Stromal cell of bone marrow (primary cell): ENCODE results near the gene NTN1.

Source experiments
- DNase-seq: peaks from one replicate; pipeline ENCODE4 v3.0.0-alpha.2; 2012; ENCODE audit warnings: low read depth

The NTN1 gene

DNA sequence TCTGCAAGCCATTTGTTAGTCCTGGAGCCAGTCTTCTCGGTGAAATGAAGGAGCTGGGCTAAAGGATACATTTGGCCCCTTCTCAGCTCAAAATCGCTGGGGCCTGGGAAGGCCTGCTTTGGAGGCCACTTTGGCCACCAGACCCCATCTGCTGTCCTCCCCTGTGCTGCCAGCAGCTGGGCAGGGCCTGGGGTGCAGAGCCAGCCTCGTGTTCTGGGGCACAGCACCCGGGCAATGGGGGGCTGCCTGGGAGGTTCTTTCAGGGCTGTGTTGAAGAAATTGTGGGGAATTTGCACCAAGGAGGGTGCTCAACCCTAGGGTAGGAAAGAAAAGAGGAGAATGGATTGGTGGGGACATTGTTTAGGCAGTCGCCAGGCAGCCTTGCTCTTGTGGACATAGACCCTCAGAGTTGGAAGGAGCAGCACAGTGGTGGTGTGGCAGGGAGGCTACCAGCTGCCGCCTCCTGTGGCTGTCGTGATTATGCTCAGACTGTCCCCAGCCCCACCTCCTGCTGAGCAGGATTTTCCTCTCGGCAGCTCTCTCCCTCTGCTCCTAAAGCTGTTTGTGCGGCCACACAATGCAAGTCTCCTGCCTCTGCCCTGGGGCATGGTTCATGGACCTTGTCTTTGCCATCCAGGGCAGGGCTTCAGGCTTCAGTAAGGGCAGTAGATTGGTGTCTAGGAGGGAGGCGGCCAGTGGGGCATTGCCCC is 174.8 kb downstream of the NTN1 start:
- no peak for DNase-seq

DNA sequence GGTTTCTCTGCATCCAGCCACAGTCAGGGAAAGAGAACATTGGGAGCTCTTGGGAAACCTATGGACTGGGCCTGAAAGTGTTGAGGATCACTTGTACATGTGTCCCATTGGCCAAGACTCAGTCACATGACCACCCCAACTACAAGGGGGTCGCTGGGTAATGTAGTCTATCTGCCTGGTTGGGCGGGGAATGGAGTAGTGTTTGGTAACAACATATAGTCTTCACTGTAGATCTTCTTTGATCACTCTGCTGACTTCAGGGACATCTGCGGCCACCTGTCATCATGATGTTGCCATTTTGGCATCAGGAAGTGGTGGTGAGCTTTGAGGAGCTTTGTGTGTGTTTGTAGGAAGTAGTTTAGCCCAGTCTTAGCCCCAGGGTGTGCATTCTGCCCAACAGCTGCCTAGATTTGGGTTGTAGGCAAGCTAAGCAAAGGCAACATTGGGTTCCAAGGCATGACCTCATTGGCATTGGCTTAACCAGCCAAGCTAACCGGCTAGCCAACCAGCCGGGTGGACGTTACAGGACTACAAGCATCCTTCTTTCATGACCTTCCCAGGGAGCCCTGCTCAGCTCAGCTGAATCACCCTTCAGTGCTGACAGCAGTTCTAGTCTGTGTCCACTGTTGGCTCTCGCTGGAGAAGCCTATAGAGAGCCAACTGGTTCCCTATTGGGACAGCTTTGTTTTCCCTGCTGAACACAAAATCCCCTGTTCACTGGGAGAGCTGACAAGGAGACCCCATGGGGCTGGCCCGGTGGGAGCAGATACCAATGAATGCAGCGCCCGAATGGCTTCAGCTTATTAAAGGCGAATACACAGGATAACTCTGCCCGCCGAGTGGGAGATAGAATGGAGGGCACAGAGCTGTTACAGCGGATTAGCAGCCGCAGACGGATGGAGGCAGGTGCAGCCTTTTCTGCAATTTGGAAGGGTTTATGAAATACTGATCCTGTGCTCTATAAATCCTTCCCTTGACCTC is 178.6 kb downstream of the NTN1 start:
- no peak for DNase-seq

DNA sequence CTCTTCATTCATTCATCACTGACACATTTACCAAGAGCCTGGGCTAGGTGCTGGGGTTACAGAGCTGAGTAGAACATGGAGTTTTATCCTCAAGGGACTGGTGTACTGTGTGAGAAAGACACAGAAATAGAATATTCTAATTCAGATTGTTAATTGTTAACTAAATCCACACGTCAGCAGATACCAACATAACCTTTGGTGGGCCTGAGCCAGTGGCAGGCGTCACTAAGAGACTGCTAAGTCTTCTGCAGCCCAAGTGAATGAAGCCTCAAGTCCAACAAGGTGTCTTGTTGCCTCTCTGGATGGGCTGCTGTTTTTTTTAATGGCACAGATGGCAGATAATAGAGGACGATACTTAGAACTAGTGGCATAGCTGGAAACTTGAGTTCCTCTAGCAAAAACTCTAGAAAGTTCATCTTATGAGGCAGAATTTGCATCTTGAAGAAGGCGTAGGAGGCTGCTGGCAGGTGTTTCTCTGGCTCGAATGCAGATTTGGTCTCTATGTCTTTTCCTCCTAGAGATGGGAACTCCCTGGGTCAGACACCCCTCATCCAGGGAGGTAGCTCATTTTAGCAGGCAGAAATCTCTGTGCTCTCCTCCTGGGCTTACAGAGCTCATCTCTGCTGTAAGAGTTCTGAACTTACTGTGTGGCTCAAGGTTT is 179.5 kb downstream of the NTN1 start:
- no peak for DNase-seq

DNA sequence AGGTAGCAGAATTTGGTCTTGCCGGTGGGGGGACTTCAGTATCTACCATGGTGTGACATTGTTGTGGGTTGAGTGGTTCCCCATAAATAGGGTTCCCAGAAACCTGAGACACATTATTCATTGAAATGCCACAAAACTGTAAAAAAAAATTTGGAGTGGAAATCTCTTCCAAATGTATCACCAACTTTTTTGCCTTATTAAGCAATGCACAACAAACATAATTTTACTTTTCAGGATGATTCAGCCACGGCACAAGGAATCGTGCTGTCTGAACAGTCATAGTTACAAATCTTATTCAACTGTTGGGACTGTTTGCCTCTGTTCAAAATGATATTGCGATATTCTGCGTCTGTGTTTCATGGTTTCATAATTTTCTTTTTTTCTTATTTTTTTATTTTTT is 181.2 kb downstream of the NTN1 start:
- peak; percentile 14 for DNase-seq

DNA sequence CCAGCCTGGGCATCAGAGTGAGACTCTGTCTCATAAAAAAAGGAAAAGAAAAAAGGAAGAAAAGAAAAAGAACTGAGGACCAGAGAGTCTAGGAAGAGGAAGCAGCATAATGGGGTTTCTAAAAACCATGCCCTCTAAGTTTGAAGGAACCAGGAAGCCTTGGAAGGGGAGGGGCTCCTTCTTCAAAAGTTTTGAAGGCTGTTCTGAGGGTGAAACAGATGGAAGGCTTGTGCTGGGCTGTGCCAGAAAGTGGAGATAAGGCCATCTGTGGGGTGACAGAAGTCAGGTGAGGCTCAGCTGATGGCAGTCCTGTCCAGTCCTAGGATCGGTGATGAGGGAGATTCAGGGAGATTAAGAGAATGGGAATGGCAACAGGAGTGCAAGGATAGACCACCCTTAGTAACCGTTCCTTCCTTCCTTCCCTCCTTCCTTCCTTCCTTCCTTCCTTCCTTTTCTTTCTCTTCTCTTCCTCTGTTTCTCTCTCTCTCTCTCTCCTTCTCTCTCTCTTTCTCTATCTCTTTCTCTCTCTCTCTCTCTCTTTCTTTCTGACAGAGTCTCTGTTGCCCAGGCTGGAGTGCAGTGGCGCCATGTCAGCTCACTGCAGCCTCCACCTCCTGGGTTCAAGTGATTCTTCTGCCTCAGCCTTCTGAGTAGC is 182.6 kb downstream of the NTN1 start:
- DNase-seq = no peak

DNA sequence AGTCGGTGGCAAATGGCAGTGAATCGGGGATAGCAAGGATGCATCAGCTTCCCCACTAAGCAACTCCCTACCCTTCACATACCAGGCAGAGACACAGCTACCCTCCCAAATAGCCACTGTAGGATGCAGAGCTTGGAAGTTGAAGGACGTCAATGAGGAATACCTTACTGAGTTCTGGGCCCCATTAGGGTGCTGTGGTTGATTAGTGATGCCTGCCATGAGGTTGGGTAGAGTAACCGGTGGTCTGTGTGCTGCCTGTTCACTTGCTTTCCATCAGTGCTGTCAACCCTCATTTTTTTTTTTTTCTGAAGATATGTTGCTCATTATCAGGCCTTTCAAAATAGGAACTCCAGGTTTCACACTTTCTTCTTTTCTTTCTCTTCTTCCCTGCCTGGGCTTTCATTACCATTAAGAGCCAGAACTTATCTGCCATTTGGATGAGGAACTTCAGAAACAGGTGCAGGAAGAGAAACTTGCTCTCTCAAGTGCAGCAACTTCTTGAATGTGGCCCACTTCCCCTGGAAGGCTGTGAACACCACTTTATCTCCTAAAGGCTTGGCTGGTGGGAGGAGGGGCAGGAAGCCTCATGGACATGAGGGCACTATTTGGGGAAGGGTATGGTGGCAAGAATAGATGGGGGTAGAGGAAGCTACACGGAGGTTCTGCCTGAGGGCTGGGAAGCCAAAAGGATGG is 183.5 kb downstream of the NTN1 start:
- DNase-seq = no peak

DNA sequence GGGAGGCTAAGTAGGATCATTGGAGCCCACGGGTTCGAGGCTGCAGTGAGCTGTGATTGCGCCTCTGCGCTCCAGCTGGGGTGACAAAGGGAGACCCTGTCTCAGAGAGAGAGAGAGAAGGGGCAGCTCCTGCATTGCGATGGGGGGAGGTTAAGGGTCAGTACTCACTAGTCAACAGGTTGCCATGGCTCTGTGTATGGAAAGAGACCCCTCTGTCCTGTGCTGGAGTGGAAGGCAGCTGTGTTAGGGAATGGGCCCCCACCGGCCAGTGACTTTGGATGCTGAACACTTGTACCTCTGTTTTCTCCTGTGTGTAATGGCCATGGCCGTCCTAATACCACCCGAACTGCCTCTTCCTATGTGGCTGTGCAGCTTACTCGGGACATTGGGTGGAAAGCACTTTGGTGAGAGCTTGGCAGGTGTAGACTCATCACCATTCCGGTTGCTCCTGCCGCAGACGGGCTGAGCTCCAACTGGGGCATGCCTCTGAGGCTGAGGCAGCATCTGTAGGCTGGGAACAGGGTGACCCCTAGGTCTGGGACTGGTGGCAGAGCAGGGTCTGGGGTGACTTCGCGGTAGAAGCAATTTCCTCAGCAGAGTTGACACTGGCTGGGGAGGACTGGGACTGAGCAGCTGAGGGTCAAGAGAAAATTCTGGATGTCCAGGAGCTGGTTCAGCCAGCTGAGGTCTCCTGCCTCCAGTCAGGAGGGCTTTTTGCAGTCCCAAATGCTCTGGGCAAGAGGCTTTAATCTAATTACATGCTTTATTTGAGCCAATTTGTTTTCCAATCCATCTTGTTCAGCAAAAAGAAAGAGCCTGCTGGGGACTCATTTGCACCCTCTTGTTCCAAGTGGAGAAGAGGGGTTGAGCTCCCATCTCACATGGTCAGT is 184.5 kb downstream of the NTN1 start:
- DNase-seq = no peak

DNA sequence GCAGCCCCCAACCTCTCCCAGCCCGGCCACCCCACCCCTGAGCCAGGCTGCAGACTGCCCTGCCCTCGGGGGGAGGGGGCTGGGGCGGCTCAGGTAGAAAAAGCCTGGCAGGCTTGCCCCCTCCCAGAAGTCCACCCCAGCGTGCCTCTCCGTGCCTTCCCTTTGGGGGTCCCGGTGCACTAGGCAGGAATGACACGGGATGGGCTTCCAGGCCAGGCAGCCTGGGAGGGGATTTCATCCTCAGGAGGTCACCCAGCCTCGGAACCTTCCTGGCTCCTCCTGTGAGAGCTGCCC is 185.0 kb downstream of the NTN1 start:
- no peak for DNase-seq

DNA sequence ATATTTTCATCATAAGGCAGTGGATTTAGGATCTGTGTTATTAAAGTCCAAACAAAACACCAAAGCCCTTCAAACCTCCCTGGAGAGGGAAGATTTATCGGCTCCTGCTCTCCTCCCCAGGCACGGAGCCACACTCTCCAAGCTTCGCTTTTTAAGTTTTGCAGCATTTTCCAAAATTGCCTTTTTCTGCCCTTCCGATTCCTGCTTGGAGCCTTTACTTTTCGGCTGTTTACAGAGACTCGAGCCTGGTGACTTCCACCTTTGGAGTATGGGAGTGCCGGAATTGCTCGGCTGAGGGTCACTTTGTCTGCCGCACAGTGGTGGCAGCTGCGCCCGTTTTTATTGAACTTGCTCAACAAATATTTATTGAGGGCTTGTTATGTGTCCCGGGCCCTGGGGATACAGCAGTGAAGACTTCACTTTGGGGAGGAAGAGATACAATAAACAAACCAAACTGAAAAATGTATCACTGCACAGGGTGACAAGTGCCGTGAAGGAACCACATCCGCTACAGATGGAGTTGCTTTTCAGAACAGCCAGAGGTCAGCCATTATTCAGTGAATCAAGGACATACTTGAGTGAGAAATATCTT is 185.5 kb downstream of the NTN1 start:
- DNase-seq = no peak

DNA sequence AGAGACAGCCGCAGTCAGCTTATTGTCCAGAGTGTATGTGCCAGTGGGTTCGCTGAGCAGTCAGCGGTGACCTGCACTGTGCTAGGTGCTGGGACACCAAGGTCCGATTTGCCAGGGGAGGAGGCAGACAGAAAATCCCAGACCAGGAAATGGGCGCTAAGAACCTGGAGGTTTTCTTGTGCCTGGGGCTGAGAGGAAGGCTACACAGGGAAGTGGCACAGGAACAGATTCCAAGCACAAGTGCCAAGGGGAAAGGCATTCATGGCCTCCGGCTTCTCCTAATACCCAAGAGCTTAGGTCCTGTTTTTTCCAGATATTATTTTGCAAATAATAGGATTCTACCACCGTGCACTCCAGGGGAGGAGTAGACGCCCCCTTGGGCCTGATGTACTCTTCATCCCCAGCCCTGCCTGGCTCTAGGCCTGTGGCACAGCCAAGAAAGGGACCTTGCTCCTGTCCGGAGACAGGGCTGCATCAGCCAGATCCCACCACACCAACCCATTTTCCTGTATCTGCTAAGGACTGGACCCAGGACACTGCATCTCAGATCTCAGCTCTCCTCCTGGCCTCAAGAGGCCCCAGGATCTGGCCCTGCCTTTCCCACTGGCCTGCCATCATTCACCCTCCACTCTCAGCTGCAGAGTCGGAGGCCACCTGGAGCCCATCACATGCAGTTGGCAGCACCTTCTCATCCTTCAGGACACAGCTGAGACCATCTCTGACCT is 187.2 kb downstream of the NTN1 start:
- DNase-seq = no peak

DNA sequence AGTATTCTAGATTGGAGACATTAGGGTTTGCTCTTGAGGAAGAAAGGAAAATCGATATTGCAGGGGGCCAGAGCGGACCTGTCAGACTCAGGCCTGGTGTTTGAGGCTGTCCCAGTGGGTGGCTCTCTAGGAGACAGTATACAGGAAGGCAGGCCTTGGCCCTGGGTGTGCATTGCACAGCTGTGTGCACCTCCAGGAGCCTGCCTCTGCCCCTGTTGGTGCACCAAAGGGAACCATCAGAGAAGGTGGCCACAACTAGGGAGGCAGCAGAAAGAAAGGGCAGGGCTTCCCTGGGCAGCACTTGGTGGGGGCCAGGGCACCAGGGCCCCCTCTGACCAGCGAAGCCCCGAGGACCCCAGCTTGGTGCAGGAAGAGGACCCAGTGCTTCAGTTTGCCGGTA is 188.0 kb downstream of the NTN1 start:
- DNase-seq = no peak

DNA sequence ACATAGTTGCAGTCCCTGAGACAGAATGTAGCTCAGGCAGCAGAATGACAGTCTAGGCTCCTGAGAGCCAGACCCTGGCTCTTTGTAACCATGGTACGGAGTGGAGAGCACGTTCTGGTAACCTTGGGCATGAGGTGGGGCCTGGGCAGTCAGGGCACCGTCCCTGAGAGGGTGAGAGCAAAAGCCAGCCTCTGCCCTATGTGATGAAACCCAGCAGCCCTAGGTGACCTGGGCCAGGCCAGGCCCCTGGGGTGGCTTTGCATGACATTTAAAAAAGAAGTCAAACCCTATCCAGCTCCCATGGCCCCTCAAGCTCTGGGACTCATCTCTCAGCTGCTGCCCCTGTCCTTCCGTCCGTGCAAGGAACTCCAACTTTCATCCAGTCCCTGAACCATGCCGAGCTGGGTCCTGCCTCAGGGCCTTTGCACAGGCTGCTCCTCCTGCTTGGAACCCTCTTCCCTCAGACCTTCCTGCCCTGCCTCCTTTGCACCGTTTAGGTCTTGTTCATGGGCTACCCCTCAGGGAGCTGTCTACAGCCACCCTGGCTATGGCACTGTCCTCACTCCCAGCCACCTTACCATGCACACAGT is 188.6 kb downstream of the NTN1 start:
- DNase-seq = no peak

DNA sequence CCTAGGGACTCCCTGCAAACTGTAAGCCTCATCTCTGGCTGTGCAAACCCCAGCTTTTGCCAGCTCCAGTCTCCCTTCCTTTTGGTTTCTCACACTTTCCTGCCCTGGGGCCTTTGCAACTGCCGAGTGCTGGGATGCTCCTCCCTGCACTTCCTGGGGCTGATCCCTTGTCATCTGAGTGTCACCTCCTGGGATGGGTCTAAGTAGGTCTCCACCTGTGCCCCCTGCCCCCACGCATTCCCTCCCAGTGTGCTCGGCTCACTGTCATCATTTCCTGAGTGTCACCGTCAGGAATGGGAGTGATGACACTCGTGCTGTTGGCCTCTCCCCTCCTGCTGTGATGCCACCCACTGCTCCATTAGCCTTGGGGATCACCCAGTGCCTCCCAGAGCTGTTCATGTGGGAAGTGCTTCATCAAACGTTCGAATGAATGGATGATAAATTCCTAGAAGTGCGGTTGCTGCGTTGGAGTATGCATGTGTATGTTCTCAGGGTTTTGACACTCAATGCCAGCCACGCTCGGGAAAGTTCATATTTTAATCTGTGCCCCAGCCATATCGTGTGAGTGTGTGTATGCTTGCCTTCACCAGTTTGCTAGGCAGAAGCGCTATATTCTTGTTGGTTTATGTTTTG is 189.9 kb downstream of the NTN1 start:
- DNase-seq = no peak

DNA sequence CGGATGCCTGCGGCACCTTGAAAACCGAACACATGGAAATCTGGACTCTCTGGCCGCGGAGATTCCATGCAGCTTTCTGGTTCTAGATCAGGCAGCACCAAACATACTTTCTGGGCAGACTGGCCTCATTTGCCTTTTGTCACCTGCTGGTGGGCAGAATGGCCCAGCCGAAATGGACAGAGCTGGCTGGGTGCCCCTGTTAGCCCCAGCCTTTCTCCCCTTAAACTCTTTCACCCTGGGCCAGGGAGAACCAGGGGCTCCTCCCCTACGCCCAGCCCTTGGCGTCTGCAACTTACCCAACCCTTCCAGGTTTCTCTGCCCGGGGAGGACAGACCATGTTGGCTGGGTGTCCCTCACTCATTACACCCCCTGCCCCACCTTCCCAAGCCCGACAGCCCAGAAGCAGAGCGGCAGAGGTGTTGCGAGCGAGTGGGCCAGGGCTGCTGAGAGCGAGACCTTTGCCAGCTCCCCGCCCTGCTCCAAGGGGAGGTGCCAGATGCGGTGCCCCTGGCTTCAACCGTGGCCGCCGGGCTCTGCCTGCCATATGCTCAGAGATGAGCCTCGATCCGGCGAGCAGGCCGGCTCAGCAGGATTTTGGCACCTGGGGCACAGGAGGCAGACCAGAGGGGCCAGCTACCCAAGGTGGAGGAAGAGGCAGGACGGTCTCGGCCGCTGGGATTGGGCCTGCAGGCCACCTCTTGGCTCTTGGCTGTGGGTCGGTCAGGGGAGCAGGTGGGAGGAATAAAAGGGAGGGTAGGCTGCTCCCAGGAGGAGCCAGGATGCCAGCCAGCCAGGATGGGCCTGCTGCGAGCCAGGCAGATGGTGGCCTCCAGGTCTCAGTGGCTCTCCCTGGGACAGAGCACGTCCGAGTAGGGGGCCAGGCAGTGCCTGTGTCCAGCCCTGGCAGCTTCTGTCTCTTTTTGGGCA is 191.3 kb downstream of the NTN1 start:
- DNase-seq = no peak

DNA sequence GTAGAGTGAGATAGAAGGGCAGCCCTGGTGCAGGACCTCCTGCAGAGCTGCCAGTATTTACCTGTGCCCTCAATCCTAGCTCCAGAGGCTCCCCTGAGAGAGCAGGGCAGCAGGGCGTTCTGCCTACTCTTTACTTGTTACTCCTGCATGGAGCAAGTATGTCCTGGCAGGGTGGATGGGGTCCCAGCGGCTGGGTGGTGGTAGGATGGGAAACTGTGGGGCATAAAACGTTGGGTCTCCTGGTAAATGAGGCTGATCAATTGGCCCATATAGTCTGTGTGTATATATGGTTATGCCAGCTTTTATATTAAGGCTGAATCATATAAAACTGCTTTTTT is 192.0 kb downstream of the NTN1 start:
- no peak for DNase-seq

DNA sequence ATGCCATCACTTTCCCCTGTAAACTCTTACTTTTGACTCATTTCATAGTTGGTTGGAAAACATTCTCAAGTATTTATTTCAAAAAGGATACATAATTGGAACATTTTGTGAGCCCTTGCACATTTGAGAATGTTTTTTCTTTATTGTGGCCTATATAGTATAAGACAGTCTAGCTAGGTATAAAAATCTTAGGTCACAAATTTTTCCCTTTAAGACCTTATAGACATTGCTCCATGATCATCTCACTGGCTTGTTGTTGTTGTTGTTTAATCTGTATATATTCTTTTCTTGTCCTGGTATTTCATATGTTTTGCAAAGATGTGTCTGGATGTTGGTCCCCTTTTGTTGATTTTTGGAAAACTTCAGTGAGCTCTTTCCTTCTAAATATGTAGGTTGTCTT is 194.2 kb downstream of the NTN1 start:
- DNase-seq = no peak

DNA sequence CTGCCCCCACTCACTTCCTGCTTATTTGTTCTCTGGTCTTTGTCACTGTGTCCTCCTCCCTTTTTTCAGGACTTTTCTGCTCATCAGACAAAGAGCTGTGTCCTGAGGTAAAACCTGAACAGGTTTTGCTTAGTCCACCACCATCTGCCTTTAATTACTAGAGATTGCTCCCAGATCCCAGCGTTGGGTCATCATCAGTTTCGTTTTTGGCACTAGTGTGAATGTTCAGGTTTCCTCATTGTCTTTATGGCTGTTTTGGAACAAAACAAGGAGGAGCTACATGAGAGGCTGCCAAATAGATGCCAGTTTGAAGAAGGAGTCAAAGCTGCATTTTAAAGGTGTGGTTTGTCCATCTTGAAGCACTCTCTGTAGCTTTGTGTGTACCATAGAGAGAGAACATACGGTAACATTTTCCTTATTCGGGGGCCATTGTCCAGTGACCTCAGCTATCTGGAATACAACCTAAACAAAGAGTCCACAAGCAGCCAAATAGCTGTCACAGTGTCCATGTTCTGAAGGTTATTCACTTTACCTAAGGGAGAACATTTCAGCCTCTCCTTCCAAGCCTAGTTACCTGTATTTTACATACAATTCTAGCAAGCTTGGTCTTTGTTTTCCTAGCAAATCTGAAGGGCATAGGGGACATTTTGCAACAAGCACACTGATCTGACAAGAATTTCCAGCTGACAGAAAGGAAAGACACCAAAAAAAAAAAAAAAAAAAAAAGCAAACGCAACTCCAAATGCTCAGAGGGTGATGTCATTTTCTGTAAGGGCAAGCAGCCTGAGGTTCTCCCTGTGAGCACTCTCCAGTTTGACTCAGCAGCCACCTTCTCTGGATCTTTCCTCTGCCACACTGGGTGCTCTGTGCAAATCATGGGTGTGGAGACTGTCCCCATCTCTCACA is 196.1 kb downstream of the NTN1 start:
- peak; percentile 38 for DNase-seq
